HepG2 (cell line): ENCODE measurements around the gene MDH1. TPM values are rescaled to one million over a fixed set of nuclear protein-coding genes. Genes with fewer than 3 reads are reported as not detected.

Experiments used
- ATAC-seq: fragments of 200-7000 bp; cut with Tn5 transposase; 3 replicates; pipeline ENCODE4 v1.9.1; 2020; ENCODE audit warnings: mild to moderate bottlenecking, moderate library complexity
- BruUV-seq: library from RNA; stranded (reverse); fragments of 400-500 nt; replicated peaks from 2 replicates; lab custom pipeline; 2021; lab: Mats Ljungman, UMichigan
- CTCF ChIA-PET: fragments of 300-600 bp; formaldehyde crosslinking; extraction: SDS; loops from one replicate; lab custom pipeline; 2021; ENCODE audit warnings: low total read pairs, inconsistent platforms, low intra/inter-chr PET ratio; lab: Yijun Ruan, JAX
- POLR2A ChIA-PET: fragments of 350-600 bp; sonication (Branson Sonifier 250); formaldehyde crosslinking; loops from one replicate; lab custom pipeline; 2020; ENCODE audit warnings: antibody characterized with exemption, inconsistent platforms; lab: Yijun Ruan, JAX
- DNase-seq: peaks from one replicate; pipeline ENCODE4 v3.0.0-alpha.2; 2015; ENCODE audit warnings: low spot score
- FAIRE-seq: peaks from 3 replicates; lab custom pipeline; 2011; peaks lifted over from hg19 to GRCh38; lab: Jason Lieb, UNC
- H2AFZ ChIP-seq: one replicate; pipeline ENCODE4 v1.6.1; 2011; ENCODE audit warnings: low read length, inconsistent platforms
- H3K27ac ChIP-seq: fragments of 300-600 bp; 3 replicates; pipeline ENCODE4 v1.8.0; 2011; ENCODE audit warnings: mixed run types, mild to moderate bottlenecking, mixed read lengths, low read length, inconsistent platforms; ENCODE audit not compliant: insufficient read depth; ENCODE audit errors: extremely low read length
- H3K27me3 ChIP-seq, 2 experiments: fragments of 200-600 bp in 1 of 2; 2 replicates in 1 of 2; 3 replicates in 1 of 2; pipeline versions ENCODE4 v1.6.0 to v1.8.0; 2011; ENCODE audit warnings: low read length in 2 of 2, mild to moderate bottlenecking in 2 of 2, moderate library complexity in 2 of 2, inconsistent platforms in 1 of 2; ENCODE audit not compliant: insufficient read depth in 2 of 2, control insufficient read depth in 1 of 2
- H3K36me3 ChIP-seq, 2 experiments: fragments of 200-600 bp in 1 of 2; replicated peaks in 1 of 2; 2 replicates in 1 of 2; 3 replicates in 1 of 2; pipeline versions ENCODE4 v1.5.1 to v1.8.0; 2011; ENCODE audit warnings: low read length in 2 of 2, inconsistent platforms in 1 of 2; ENCODE audit not compliant: insufficient read depth in 2 of 2, control insufficient read depth in 1 of 2
- H3K4me1 ChIP-seq: 2 replicates; pipeline ENCODE4 v1.5.1; 2012; ENCODE audit warnings: low read length, inconsistent platforms; ENCODE audit not compliant: insufficient read depth
- H3K4me2 ChIP-seq: 2 replicates; pipeline ENCODE4 v1.6.0; 2011; ENCODE audit warnings: low read depth, low read length, inconsistent platforms
- H3K4me3 ChIP-seq, 3 experiments: fragments of 200-600 bp in 1 of 3; sonication (generic), shearing (Covaris generic) in 1 of 3; replicated peaks in 1 of 3; 2 replicates each; pipeline ENCODE4 v1.5.1; 2011 to 2016; ENCODE audit warnings: low read length in 3 of 3, inconsistent platforms in 2 of 3, low read depth in 2 of 3, mild to moderate bottlenecking in 2 of 3, control low read depth in 1 of 3, mixed read lengths in 1 of 3; ENCODE audit not compliant: insufficient read depth in 1 of 3
- H3K79me2 ChIP-seq: one replicate; pipeline ENCODE4 v1.6.1; 2011; ENCODE audit warnings: low read length, inconsistent platforms; ENCODE audit not compliant: insufficient read depth
- H3K9ac ChIP-seq: 2 replicates; pipeline ENCODE4 v1.6.0; 2011; ENCODE audit warnings: mild to moderate bottlenecking, low read depth, low read length, inconsistent platforms; ENCODE audit not compliant: insufficient read depth
- H3K9me3 ChIP-seq: 2 replicates; pipeline ENCODE4 v1.5.1; 2012; ENCODE audit warnings: mild to moderate bottlenecking, low read length
- H4K20me1 ChIP-seq: 2 replicates; pipeline ENCODE4 v1.6.0; 2011; ENCODE audit warnings: inconsistent platforms, mild to moderate bottlenecking, low read length, moderate library complexity; ENCODE audit not compliant: insufficient read depth
- DZIP1 ChIP-seq: sonication (generic); formaldehyde crosslinking; IDR thresholded peaks from 2 replicates; pipeline ENCODE4 v1.5.0; 2020; ENCODE audit warnings: mild to moderate bottlenecking, missing genetic modification reagents
- GMEB1 ChIP-seq: sonication (generic); formaldehyde crosslinking; IDR thresholded peaks from 2 replicates; pipeline ENCODE4 v1.5.1; 2020; ENCODE audit warnings: missing genetic modification reagents, mild to moderate bottlenecking, borderline replicate concordance
- ZSCAN30 ChIP-seq: sonication (generic); formaldehyde crosslinking; IDR thresholded peaks from 2 replicates; pipeline ENCODE4 v1.5.0; 2020; ENCODE audit warnings: mild to moderate bottlenecking, missing genetic modification reagents
- WGBS: methylation state at CpG from one replicate; pipeline ENCODE4 v1.1.6; 2017; ENCODE audit warnings: low lambda C conversion rate; 5-methylcytosine and 5-hydroxymethylcytosine counted together
- in situ Hi-C: cut with HindIII; loops from 2 replicates; pipeline ENCODE4 v1.10.0; 2017; ENCODE audit warnings: low pct_unique_long_range_greater_than_20kb; ENCODE audit not compliant: extremely low pct_ligation_motif_present
- intact Hi-C: fragments of 100-400 bp; cut with micrococcal nuclease; formaldehyde crosslinking; loops from one replicate; pipeline ENCODE4 v1.10.0; 2022; ENCODE audit not compliant: unreplicated experiment
- polyA plus RNA-seq, 8 experiments: library from polyadenylated mRNA; depleted of rRNA in 3 of 8; stranded (reverse) in 7 of 8; unstranded in 1 of 8; fragments of >200 nt; fragmentation: Illumina TruSeq in 4 of 8; extraction: Trizol in 4 of 8; gene quantifications; 2 replicates each; pipeline versions ENCODE4 v1.2.1 to v1.2.3, GENCODE V29; 2011 to 2016; ENCODE audit warnings: low read depth in 4 of 8, missing spikeins in 1 of 8, mixed read lengths in 1 of 8; ENCODE audit not compliant: insufficient read depth in 1 of 8
- total RNA-seq, 5 experiments: library from RNA; depleted of rRNA; stranded (reverse); fragments of >200 nt; fragmentation: Illumina TruSeq; extraction: Trizol; gene quantifications; 2 replicates each; pipeline ENCODE4 v1.2.3, GENCODE V29; 2016; ENCODE audit warnings: low read depth in 1 of 5

Gene MDH1
- total and polyA plus RNA-seq, 2 of the 13 experiments (the other 11 are each of a cell fraction or from before 2014, with no cell fraction given) = 293 to 415 TPM

GRCh38 chr2:63576546-63576945, 12.2 kb upstream of the MDH1 start (continued):
- TF ChIP-seq GMEB1 = no peak

- no peaks in the 10 kb centered on the region for H3K4me1 ChIP-seq
- DNase-seq = no peak
- intact Hi-C loops = no loop called here
- no peaks in the 10 kb centered on the region for H3K79me2 ChIP-seq
- no peak overlapping the region for H3K4me2 ChIP-seq
- no peak overlapping the region for H3K27ac ChIP-seq
- ATAC-seq = no peak
- in situ Hi-C loops = no loop called here
- no peak overlapping the region for H3K9ac ChIP-seq
- CTCF ChIA-PET = no interaction called here
- H2AFZ ChIP-seq = no peak overlapping the region
- TF ChIP-seq DZIP1 (CRISPR knock-in tag) (no peak), ZSCAN30 (CRISPR knock-in tag) (0 out of 2 replicates have a peak, but pooled peaks have one; percentile 14)
- no peak for FAIRE-seq
- BruUV-seq = no TSS peak
- H3K4me3 ChIP-seq = no peak overlapping the region
- no peaks in the 10 kb centered on the region for H4K20me1 ChIP-seq
- H3K9me3 ChIP-seq = no peaks in the 10 kb centered on the region
- H3K27me3 ChIP-seq = no peaks in the 10 kb centered on the region
- no peaks in the 10 kb centered on the region for H3K36me3 ChIP-seq
- WGBS = 97% methylated on average over 3 of the region's 3 CpGs
- POLR2A ChIA-PET = no interaction called here
Observed at GRCh38 chr2:63578767-63579166, 10.0 kb upstream of the MDH1 start.
